Measurements from ENCODE around the gene TRAF1. TPM values are rescaled to one million over a fixed set of nuclear protein-coding genes. Genes with fewer than 3 reads are reported as not detected.
A peak's percentile ranks its signal among the peaks of the same experiment; 100 is the strongest.

Gene TRAF1
- total RNA-seq, 4 donors from 2014 or later = 2.5 to 5.7 (median 2.8) TPM

DNA sequence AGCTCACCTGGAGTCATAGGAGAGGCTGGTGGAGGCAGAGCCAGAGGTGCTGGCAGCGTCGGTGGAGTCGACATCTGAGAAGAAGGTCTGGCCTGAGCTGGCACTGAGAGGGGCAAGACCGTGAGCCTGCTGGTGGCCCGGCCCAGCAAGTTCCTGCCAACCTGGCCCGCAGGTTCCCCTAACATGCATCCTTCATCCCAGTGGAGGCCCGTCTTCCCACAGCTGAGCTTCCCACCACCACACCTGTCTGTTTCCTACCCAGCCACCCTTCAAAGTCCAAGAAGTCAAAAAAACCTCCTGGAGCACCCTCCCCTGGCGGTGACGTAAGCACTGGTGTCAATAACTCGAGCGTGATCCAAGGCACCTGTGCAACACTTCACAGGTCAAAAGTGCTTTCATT is 66.5 kb downstream of the TRAF1 start:
- H3K27me3 ChIP-seq = no peaks in the 10 kb centered on the region
- no peaks in the 10 kb centered on the region for H3K9me3 ChIP-seq
- no peak overlapping the region for H3K4me3 ChIP-seq
- intact Hi-C loops (cut with DNase I) = no loop called here
- peaks cover 0 to 6% (median 0%) of the 10 kb centered on the region in 3 donors for H3K4me1 ChIP-seq
- peaks cover 29 to 97% (median 39%) of the 10 kb centered on the region in 3 donors for H3K36me3 ChIP-seq
- 88 to 98% methylated on average over 7 to 11 of the region's 11 CpGs for WGBS, 2 donors
- no peak for TF ChIP-seq POLR2A (IDR thresholded peaks at IDR 0.05)
- H3K27ac ChIP-seq = no peak overlapping the region
- no peak for DNase-seq

DNA sequence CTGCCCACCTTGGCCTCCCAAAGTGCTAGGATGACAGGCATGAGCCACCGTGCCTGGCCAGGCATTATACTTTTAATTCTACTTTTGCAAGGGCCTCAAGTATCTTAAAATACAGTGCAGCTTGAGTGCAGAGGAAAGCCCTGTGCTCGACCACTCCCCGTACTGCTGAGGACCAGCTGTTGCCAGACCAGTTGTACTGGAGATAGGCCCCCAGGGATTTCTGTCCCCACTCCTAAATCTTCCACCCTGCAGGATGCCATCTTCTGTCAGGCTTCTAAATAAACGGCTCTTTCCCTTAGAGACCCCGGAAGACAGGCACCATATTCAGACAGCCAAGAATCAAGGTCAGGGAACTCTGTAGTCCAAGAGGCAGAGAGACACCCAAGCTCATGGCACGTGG is 67.2 kb downstream of the TRAF1 start:
- Histone ChIP-seq H3K9me3 (no peaks in the 10 kb centered on the region), H3K27me3 (no peaks in the 10 kb centered on the region), H3K36me3 (peaks cover 29 to 96% (median 39%) of the 10 kb centered on the region in 3 donors), H3K27ac (no peak overlapping the region), H3K4me1 (peaks cover 0 to 6% (median 0%) of the 10 kb centered on the region in 3 donors), H3K4me3 (no peak overlapping the region)
- intact Hi-C loops (cut with DNase I) = no loop called here
- no peak for DNase-seq
- WGBS, 2 donors = 67 to 74% methylated on average over 3 to 4 of the region's 6 CpGs
- no peak for TF ChIP-seq POLR2A (IDR thresholded peaks at IDR 0.05)

DNA sequence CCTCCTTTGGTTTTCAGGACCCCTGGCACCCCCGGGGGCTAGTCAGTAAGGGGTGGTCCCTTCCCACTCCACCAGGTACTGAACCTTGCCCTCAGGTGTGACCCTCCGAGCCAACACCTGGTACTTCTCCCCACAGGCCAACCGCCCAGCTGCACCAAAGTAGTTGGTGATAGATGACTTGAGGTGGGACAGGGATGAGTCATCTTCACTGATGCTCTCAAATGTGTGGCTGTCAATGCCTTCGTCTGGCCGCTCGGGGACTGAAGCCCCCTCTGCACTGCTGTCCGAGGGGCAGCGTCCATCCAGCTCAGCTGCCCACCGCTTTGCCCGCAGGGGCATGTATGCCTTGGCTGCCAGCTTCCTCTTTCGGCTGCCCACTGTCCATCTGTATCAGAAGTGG is 68.7 kb downstream of the TRAF1 start:
- H3K36me3 ChIP-seq = peaks cover 29 to 95% (median 39%) of the 10 kb centered on the region in 3 donors

DNA sequence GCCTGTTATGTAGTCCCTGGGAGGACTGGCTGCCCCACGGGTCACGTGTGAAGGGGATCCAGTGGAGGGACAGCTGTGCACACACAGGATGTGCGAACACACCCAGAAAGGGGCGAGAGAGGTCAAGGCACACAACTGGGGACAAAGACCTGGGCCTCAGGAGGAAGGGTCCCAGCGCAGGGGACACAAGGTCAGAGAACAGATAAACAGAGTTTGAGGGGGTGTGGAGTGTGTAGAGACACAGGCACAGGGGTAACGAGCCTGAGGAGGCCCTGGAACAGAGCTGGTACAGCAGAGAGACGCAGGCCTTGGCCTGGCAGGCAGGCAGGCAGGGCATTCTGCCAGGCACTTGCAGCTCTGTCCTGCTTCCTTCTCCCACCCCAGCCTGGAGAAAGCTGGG is 69.1 kb downstream of the TRAF1 start:
- no peak for DNase-seq
- TF ChIP-seq CTCF (IDR thresholded peaks at IDR 0.05) = no peak
- no peak for TF ChIP-seq POLR2A (IDR thresholded peaks at IDR 0.05)
- no peaks in the 10 kb centered on the region for H3K27me3 ChIP-seq
- no peaks in the 10 kb centered on the region for H3K9me3 ChIP-seq
- H3K36me3 ChIP-seq = peaks cover 25 to 93% (median 39%) of the 10 kb centered on the region in 3 donors
- intact Hi-C loops (cut with DNase I) = no loop called here
- H3K4me1 ChIP-seq = peaks cover 0 to 6% (median 0%) of the 10 kb centered on the region in 3 donors
- H3K27ac ChIP-seq = peak overlapping the region in 2 of 4 donors; percentile 5 to 18
- no peak overlapping the region for H3K4me3 ChIP-seq
- 84 to 85% methylated on average over 3 to 7 of the region's 7 CpGs for WGBS, 2 donors

More for the DNA sequence above, 68.7 kb downstream of the TRAF1 start:
- no peak for DNase-seq
- 72 to 81% methylated on average over 6 to 8 of the region's 11 CpGs for WGBS, 2 donors
- no peaks in the 10 kb centered on the region for H3K27me3 ChIP-seq
- intact Hi-C loops (cut with DNase I) = no loop called here
- no peak overlapping the region for H3K27ac ChIP-seq
- no peaks in the 10 kb centered on the region for H3K9me3 ChIP-seq
- no peak overlapping the region for H3K4me3 ChIP-seq
- H3K4me1 ChIP-seq = peaks cover 0 to 6% (median 0%) of the 10 kb centered on the region in 3 donors
- TF ChIP-seq CTCF (IDR thresholded peaks at IDR 0.05) (no peak), POLR2A (IDR thresholded peaks at IDR 0.05) (no peak)

DNA sequence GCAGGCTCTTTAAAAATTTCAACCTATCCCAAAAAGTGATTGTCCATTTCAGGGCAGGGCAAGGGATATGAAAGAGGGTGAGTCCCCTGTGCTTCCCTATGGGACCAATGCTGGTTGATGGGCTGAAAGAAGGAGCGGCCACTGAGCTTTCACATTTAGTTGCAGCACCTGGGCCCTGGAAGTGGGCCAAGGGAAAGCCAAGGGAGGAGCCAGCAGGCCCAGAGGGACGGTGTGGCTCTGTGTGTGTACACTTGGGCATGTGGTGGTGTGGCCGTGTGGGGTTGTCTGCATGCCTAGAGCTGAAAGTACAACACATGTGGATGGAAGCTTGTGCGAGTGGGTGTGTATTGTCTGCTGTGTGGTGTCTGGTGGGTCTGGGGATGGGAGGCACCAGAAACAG is 69.9 kb downstream of the TRAF1 start:
- intact Hi-C loops (cut with DNase I) = no loop called here
- H3K36me3 ChIP-seq = peaks cover 18 to 93% (median 32%) of the 10 kb centered on the region in 3 donors
- no peaks in the 10 kb centered on the region for H3K9me3 ChIP-seq
- no peak overlapping the region for H3K4me3 ChIP-seq
- TF ChIP-seq CTCF (IDR thresholded peaks at IDR 0.05) (no peak), POLR2A (IDR thresholded peaks at IDR 0.05) (no peak)
- WGBS, 2 donors = 67 to 70% methylated on average over 4 of the region's 4 CpGs
- H3K4me1 ChIP-seq = peaks cover 0 to 6% (median 0%) of the 10 kb centered on the region in 3 donors
- DNase-seq = no peak
- H3K27ac ChIP-seq = peak overlapping the region in 1 of 4 donors; percentile 5
- H3K27me3 ChIP-seq = no peaks in the 10 kb centered on the region

GRCh38 chr9:120855827-120856670 is 70.5 kb downstream of the TRAF1 start:
- H3K27me3 ChIP-seq = no peaks in the 10 kb centered on the region
- WGBS, 2 donors = 85 to 93% methylated on average over 5 to 7 of the region's 7 CpGs
- no peak overlapping the region for H3K4me3 ChIP-seq
- no peaks in the 10 kb centered on the region for H3K9me3 ChIP-seq
- peaks cover 0 to 6% (median 0%) of the 10 kb centered on the region in 3 donors for H3K4me1 ChIP-seq
- no peak for TF ChIP-seq POLR2A (IDR thresholded peaks at IDR 0.05)
- TF ChIP-seq CTCF (IDR thresholded peaks at IDR 0.05) = no peak
- intact Hi-C loops (cut with DNase I) = no loop called here
- peaks cover 12 to 93% (median 27%) of the 10 kb centered on the region in 3 donors for H3K36me3 ChIP-seq
- DNase-seq = no peak
- H3K27ac ChIP-seq = peak overlapping the region in 1 of 4 donors; percentile 3

Data from esophagus squamous epithelium (tissue), 5 donors.